SIG-M5 (cell line): ENCODE results near the gene SEC14L6.
"Not testable (repeated sequence)": the region's sequence is repeated elsewhere in the genome, so short reads cannot be mapped to it uniquely, and the experiment has no call there.

Source experiments
- DNase-seq: peaks from one replicate; lab custom pipeline; 2025; lab: John Stamatoyannopoulos, UW

The SEC14L6 gene

GRCh38 chr22:30566125-30566524 lies 19.6 kb upstream of the SEC14L6 start:
- no peak for DNase-seq

- DNase-seq, result no peak
Observed at GRCh38 chr22:30565341-30565740, 18.8 kb upstream of the SEC14L6 start.

GRCh38 chr22:30564761-30565119 lies 18.2 kb upstream of the SEC14L6 start:
- no peak for DNase-seq

DNA sequence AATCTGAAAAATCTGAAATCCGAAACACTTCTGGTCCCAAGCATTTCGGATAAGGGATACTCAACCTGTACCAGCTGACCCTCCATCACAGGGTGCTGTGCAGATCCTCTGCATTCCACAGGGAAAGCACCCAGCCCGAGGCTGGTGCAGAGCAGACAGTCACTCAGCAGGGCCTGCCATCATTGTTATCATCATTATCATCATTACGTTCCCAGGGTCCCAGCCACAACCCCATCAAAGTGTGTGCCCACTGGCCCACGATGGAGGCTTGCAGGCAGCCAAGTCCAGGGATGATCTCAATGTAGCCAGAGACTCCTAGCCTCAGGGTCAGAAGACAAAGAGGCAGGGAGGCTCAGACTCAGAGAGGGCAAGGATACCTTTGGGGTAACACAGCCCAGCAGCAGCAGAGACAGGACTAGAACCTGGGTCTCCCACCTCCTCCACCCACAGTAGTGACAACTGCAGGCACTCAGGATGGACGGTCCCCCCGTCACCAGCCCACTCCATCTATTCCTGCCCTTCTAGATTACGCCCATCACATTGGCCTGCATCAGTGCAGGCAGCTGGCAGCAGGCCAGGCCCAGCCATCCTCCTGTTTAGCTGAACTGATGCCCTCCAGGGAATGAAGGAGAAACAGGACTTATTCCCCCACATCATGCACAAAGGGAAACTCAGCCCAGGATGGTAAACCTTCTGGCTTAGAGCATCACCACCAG lies 17.7 kb upstream of the SEC14L6 start:
- DNase-seq, result no peak

DNA sequence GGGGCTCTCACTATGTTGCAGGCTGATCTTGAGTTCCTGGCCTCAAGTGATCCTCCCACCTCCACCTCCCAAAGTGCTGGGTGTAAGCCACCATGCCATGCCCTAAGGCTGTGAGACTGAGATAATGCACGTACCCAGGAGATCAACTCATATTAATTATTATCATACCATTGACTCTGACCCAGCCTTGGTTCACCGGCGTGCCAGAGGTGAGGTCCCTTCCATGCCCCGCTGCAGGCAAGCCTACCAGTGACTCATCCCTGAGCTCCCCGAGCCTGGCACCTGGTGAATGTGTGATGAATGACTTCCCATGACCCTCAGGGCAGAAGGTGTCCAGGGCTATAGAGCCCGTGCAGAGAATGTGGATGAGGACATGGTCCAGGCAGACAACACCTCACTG lies 15.8 kb upstream of the SEC14L6 start:
- DNase-seq, result no peak

- DNase-seq, result no peak
Observed at GRCh38 chr22:30561402-30562189, 15.1 kb upstream of the SEC14L6 start.

DNA sequence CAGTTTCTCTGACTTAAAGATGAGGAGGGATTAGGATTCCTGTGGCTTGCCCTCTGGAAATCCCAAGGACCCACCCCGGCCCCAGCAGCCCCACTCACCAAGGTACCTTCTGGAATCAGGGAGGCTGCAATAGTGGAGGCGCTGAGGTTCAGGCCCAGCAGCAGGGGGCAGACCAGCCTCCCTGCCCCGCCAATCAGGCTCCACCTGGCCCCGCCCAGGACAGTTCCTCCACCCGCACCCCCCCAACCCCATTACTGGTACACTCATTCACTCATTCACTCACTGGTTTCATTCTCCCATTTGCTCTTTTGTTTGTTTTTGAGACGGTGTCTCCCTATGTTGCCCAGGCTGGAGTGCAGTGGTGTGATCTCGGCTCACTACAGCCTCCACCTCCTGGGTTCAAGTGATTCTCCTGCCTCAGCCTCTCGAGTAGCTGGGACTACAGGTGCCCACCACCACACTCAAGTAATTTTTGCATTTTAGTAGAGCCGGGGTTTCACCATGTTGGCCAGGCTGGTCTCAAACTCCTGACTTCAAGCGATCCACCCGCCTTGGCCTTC lies 14.2 kb upstream of the SEC14L6 start:
- not testable (repeated sequence) for DNase-seq

- no peak for DNase-seq
Observed at GRCh38 chr22:30559889-30560288, 13.3 kb upstream of the SEC14L6 start.

GRCh38 chr22:30557243-30557642 lies 10.7 kb upstream of the SEC14L6 start:
- no peak for DNase-seq

GRCh38 chr22:30556388-30556787 lies 9.8 kb upstream of the SEC14L6 start:
- no peak for DNase-seq

- no peak for DNase-seq
Observed at GRCh38 chr22:30555282-30556210, 9.0 kb upstream of the SEC14L6 start.

GRCh38 chr22:30553971-30554370 lies 7.4 kb upstream of the SEC14L6 start:
- no peak for DNase-seq

DNA sequence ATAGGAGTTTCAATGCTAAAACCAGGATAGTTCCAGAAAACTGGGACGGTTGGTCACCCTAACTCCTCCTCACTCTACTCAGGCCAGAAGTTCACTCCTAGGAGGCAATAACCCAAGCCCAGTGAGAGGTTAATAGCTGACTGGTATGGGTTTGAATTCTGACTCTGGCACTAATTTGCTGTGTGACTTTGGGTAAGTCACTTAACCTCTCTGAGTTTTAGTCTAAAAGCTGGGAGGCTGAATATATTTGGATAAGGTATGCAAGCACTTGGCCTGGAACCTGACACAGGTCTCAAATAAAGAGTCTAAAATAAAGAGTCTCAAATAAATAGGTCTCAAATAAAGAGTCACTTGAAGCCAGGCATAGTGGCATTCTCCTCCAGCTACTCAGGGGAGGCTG lies 6.2 kb upstream of the SEC14L6 start:
- no peak for DNase-seq

- not testable (repeated sequence) for DNase-seq
Observed at GRCh38 chr22:30551813-30552212, 5.3 kb upstream of the SEC14L6 start.

- DNase-seq, result no peak
Observed at GRCh38 chr22:30547188-30547587, 647 bp upstream of the SEC14L6 start.

DNA sequence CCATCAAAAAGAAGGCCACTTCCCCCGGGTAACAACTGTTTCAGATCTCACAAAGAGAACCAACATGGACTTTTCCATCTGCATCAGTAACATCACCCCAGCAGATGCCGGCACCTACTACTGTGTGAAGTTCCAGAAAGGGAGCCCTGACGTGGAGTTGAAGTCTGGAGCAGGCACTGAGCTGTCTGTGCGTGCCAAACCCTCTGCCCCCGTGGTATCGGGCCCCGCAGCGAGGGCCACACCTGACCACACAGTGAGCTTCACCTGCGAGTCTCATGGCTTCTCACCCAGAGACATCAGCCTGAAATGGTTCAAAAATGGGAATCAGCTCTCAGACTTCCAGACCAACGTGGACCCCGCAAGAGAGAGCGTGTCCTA lies 3.7 kb downstream of the SEC14L6 start:
- no peak for DNase-seq

- no peak for DNase-seq
Observed at GRCh38 chr22:30541961-30542810, 4.4 kb downstream of the SEC14L6 start.

- DNase-seq, result not testable (repeated sequence)
Observed at GRCh38 chr22:30541511-30541910, 5.0 kb downstream of the SEC14L6 start.

DNA sequence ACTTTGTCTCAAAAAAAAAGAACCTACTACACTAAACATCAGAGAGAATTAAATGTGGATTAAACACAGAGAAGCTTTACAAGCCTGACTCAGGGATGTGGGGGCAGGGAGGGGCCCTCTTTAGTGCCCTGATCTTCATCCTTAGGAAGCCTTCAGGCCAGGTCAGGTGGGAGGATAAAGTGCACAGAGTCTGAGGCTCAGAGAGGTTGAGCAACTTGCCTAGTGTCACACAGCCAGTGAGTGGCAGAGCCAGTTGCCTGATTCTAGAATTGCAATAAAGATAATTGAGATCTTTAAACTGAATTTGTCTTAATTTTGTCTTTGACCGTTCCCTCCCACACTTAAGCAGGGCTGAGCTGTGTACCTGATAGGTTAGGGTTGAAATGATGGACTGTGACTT lies 7.2 kb downstream of the SEC14L6 start:
- no peak for DNase-seq

GRCh38 chr22:30538280-30538679 lies 8.3 kb downstream of the SEC14L6 start:
- DNase-seq, result no peak

GRCh38 chr22:30537083-30537731 lies 9.3 kb downstream of the SEC14L6 start:
- no peak for DNase-seq
